ENCODE data around the gene HACD3.

DNA sequence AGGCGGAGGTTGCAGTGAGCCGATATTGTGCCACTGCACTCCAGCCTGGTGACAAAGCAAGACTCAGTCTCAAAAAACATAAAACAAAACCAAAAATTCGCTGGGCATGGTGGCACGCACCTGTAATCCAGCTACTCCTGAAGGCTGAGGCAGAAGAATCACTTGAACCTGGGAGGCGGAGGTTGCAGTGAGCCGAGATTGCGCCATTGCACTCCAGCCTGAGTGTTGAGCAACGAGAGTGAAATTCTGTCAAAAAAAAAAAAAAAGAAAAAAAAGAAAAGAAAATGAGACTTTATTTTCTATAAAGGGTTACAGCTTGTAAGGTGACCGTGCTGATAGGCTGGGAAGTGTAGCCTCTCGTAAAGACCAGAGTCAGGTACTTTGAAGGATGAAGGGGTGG is 6.0 kb upstream of the HACD3 start:
- TF ChIP-seq, protein P1, sequence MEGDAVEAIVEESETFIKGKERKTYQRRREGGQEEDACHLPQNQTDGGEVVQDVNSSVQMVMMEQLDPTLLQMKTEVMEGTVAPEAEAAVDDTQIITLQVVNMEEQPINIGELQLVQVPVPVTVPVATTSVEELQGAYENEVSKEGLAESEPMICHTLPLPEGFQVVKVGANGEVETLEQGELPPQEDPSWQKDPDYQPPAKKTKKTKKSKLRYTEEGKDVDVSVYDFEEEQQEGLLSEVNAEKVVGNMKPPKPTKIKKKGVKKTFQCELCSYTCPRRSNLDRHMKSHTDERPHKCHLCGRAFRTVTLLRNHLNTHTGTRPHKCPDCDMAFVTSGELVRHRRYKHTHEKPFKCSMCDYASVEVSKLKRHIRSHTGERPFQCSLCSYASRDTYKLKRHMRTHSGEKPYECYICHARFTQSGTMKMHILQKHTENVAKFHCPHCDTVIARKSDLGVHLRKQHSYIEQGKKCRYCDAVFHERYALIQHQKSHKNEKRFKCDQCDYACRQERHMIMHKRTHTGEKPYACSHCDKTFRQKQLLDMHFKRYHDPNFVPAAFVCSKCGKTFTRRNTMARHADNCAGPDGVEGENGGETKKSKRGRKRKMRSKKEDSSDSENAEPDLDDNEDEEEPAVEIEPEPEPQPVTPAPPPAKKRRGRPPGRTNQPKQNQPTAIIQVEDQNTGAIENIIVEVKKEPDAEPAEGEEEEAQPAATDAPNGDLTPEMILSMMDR (IDR thresholded peaks at IDR 0.05): no peak
- no peak for TF ChIP-seq POLR2A (IDR thresholded peaks at IDR 0.05)
